Stomach (tissue), 4 donors: ENCODE measurements around the gene DMWD.

Experiments
- CTCF ChIP-seq, 7 experiments: fragments of 450-650 bp in 4 of 7; fragments of 200-600 bp in 3 of 7; sonication (generic) in 3 of 7; IDR thresholded peaks; one replicate each; pipeline ENCODE4 v1.5.1; 2016 to 2019; ENCODE audit warnings: antibody characterized with exemption in 7 of 7, control low read depth in 2 of 7, mild to moderate bottlenecking in 1 of 7
- EP300 ChIP-seq: sonication (generic); formaldehyde crosslinking; IDR thresholded peaks from one replicate; pipeline ENCODE4 v1.6.1; 2017; ENCODE audit warnings: antibody characterized with exemption
- POLR2A ChIP-seq, 4 donors: fragments of 450-650 bp; IDR thresholded peaks; one replicate each; pipeline ENCODE4 v1.6.1; 2016; ENCODE audit warnings: antibody characterized with exemption in 4 of 4, control low read depth in 2 of 4, mild to moderate bottlenecking in 1 of 4, moderate library complexity in 1 of 4
- POLR2AphosphoS5 ChIP-seq, 3 donors: sonication (generic); formaldehyde crosslinking; IDR thresholded peaks; one replicate each; pipeline ENCODE4 v1.6.1; 2016; ENCODE audit warnings: antibody characterized with exemption in 3 of 3

GRCh38 chr19:45782162-45782691, 10.4 kb downstream of the DMWD start, which contains the start of gene DMPK:
- TF ChIP-seq CTCF (IDR thresholded peaks at IDR 0.05): no peak
- TF ChIP-seq POLR2A (IDR thresholded peaks at IDR 0.05): no peak
- TF ChIP-seq EP300: no peak
- no peak for TF ChIP-seq POLR2AphosphoS5 (IDR thresholded peaks at IDR 0.05)
